Fibroblast of villous mesenchyme (primary cell): ENCODE data around the gene MMP24. TPM values are rescaled to one million over a fixed set of nuclear protein-coding genes. Genes with fewer than 3 reads are reported as not detected.
"Not testable (repeated sequence)": the region's sequence is repeated elsewhere in the genome, so short reads cannot be mapped to it uniquely, and the experiment has no call there.

Experiments
- DNase-seq: peaks from one replicate; pipeline ENCODE4 v3.0.0-alpha.2; 2010; ENCODE audit warnings: low read depth
- H3K4me3 ChIP-seq: 2 replicates; pipeline ENCODE4 v1.5.1; 2011; ENCODE audit warnings: low read depth, mild to moderate bottlenecking, low read length
- total RNA-seq: library from RNA; depleted of rRNA; stranded (reverse); fragments of >200 nt; gene quantifications from 2 replicates; pipeline ENCODE4 v1.2.3, GENCODE V29; 2012
- TF ChIP-seq, protein P1 (sequence below): IDR thresholded peaks from 2 replicates; pipeline ENCODE4 v1.5.1; 2012; ENCODE audit warnings: low read depth, mild to moderate bottlenecking, low read length; ENCODE audit not compliant: insufficient read depth

MMP24 gene
- total RNA-seq, 1 donor: 0.43 TPM

DNA sequence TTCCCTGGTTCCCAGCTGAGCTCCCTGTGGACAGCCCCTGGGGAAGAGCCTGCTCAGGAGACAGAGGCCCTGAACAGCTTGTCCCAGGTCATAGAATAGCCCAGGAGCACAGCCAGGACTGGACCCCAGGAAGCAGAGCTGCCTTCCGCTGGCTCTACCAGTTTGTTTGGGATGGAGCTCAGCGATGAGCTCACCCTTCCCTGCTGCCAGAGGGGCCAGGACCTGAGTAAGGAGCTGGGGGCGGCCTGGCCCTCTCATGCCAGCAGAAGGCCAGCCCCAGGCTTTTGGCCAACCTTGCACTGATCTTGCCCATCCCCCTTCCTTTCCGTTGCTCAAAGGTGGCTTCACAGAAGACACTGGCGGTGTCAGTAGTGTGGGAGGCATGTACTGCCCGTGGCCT is 33.9 kb downstream of the MMP24 start:
- no peak for DNase-seq
- no peak overlapping the region for H3K4me3 ChIP-seq
- TF ChIP-seq, protein P1, sequence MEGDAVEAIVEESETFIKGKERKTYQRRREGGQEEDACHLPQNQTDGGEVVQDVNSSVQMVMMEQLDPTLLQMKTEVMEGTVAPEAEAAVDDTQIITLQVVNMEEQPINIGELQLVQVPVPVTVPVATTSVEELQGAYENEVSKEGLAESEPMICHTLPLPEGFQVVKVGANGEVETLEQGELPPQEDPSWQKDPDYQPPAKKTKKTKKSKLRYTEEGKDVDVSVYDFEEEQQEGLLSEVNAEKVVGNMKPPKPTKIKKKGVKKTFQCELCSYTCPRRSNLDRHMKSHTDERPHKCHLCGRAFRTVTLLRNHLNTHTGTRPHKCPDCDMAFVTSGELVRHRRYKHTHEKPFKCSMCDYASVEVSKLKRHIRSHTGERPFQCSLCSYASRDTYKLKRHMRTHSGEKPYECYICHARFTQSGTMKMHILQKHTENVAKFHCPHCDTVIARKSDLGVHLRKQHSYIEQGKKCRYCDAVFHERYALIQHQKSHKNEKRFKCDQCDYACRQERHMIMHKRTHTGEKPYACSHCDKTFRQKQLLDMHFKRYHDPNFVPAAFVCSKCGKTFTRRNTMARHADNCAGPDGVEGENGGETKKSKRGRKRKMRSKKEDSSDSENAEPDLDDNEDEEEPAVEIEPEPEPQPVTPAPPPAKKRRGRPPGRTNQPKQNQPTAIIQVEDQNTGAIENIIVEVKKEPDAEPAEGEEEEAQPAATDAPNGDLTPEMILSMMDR: no peak

DNA sequence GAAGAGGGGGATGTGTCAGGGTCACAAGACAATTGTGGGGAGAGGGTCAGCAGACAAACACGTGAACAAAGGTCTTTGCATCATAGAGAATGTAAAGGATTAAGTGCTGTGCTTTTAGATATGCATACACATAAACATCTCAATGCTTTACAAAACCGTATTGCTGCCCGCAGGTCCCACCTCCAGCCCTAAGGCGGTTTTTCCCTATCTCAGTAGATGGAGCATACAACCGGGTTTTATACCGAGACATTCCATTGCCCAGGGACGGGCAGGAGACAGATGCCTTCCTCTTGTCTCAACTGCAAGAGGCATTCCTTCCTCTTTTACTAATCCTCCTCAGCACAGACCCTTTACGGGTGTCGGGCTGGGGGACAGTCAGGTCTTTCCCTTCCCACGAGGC is 35.8 kb downstream of the MMP24 start:
- H3K4me3 ChIP-seq, DNase-seq: not testable (repeated sequence)

DNA sequence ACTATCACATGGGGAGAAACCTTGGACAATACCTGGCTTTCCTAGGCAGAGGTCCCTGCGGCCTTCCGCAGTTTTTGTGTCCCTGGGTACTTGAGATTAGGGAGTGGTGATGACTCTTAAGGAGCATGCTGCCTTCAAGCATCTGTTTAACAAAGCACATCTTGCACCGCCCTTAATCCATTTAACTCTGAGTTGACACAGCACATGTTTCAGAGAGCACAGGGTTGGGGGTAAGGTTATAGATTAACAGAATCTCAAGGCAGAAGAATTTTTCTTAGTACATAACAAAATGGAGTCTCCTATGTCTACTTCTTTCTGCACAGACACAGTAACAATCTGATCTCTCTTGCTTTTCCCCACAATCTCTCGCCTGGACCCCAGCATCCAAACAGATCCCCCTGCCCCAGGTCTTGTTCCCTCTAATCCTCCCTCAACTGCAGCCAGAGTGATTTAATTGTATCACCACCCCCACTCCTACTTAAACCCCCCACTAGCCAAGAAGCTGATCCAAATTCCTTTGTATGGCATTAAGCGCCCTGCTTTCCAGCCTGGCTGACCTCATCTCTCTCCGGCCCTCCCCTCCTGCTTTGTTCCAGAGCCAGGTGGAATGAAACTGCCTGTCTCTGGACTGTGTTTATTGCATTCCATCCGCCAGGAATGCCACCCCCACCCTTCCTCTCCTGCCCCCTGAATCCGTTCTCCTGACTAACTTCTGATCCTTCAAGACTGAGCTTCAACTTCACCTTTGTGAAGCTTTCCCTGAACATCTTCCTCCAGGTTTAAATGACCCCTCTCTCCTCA is 36.4 kb downstream of the MMP24 start:
- DNase-seq, H3K4me3 ChIP-seq: not testable (repeated sequence)

DNA sequence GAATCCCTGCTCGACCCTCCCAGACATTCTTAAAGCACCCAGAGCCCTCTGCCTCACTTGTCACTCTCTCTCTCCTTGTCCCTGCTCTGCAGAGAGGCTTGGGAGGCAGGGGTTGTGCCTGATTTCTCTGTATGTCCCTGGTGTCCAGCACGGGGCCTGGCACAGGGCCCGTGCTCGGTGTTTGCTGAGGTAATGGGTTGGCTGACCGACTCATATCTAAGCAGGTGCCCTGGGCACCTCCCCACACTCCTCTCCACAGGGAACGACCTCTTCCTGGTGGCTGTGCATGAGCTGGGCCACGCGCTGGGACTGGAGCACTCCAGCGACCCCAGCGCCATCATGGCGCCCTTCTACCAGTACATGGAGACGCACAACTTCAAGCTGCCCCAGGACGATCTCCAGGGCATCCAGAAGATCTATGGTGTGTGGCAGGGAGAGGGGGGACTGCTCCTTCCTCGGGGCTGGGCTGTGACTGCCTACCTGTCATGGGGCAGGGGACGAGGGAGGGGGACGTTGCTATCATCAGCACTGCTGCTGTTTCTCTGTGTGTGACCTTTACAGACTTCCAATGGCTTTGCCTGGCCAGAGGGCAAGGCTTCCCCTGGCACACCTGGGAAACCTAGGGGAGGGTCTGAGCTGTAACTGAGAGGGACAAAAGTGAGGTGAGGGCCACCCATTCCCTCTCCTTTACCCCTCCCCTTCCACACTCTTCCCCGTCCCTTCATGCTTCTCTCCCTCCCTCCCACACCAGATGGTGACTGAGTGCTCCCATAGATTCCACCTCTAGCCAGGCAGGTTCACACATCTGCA is 37.2 kb downstream of the MMP24 start:
- TF ChIP-seq, protein P1: no peak
- no peak overlapping the region for H3K4me3 ChIP-seq
- no peak for DNase-seq

GRCh38 chr20:35264755-35265154 is 38.3 kb downstream of the MMP24 start:
- peak; percentile 18 for DNase-seq
- TF ChIP-seq, protein P1: peak; percentile 32
- no peak overlapping the region for H3K4me3 ChIP-seq

- TF ChIP-seq, protein P1: no peak
- H3K4me3 ChIP-seq: no peak overlapping the region
- no peak for DNase-seq
These were observed 40.6 kb downstream of the MMP24 start for GRCh38 chr20:35267092-35267491.

DNA sequence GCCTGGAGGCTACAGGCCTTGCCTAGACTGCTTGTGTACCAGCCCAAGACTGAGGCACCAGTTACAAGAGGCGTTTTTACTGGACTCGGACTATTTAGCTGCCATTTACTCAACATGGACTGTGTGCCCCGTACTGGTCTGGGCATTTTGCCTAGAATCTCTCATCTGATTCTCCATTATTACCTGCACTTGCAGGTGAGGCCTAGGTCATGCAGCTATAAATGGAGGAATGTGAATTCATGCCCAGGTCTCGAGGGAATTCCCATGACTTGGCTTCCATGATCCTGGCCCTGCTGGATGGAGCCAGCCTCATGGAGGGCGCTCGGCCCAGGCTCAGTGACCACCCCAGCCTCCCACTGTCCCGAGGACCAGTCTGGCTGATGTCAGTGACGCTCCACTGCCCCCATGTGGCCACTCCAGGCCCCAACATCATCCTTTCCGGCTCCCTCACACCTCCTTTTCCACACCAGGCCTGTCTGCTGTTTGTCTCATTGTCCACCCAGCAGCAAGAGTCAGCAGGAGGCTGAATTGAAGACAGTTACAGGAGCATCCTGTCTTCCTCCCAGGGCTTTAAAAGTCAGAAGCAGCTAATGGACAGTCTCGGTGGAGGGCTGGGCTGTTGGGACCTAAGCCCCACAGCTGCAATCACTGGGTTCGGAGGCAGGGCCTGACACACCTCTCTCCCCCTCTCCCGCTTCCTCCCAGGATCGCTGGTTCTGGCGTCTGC is 42.7 kb downstream of the MMP24 start:
- TF ChIP-seq, protein P1: peak; percentile 85
- no peak overlapping the region for H3K4me3 ChIP-seq
- DNase-seq: peak; percentile 50
